IMR-90 (cell line): ENCODE data around the gene GMPPB. TPM values are rescaled to one million over a fixed set of nuclear protein-coding genes. Genes with fewer than 3 reads are reported as not detected.

Experiments
- ATAC-seq: fragments of 200-7000 bp; cut with Tn5 transposase; 2 replicates; pipeline ENCODE4 v1.9.1; 2020; ENCODE audit warnings: low read depth, mild to moderate bottlenecking, moderate library complexity
- BruUV-seq: library from RNA; stranded (reverse); fragments of 400-500 nt; replicated peaks from 2 replicates; lab custom pipeline; 2021; lab: Mats Ljungman, UMichigan
- CTCF ChIA-PET: fragments of 300-600 bp; formaldehyde crosslinking; extraction: SDS; loops from one replicate; lab custom pipeline; 2021; ENCODE audit warnings: antibody characterized with exemption; lab: Yijun Ruan, JAX
- POLR2A ChIA-PET: fragments of 300-600 bp; sonication (Branson Sonifier 250); formaldehyde crosslinking; loops from one replicate; lab custom pipeline; 2022; ENCODE audit warnings: antibody characterized with exemption; ENCODE audit not compliant: unreplicated experiment; lab: Charles Lee
- DNase-seq: peaks from one replicate; pipeline ENCODE4 v3.0.0; 2013
- H2AFZ ChIP-seq: replicated peaks from 2 replicates; pipeline ENCODE3; 2013; ENCODE audit warnings: low read length, mild to moderate bottlenecking; ENCODE audit not compliant: poor library complexity
- H2AK5ac ChIP-seq: 2 replicates; pipeline ENCODE4 v1.6.1; 2013; ENCODE audit warnings: low read depth, low read length, inconsistent platforms
- H2AK9ac ChIP-seq: replicated peaks from 2 replicates; pipeline ENCODE3; 2013; ENCODE audit warnings: mild to moderate bottlenecking, low read depth, low read length, moderate library complexity; ENCODE audit not compliant: poor library complexity
- H2BK120ac ChIP-seq: 2 replicates; pipeline ENCODE4 v1.6.1; 2013; ENCODE audit warnings: low read depth, low read length, inconsistent platforms
- H2BK15ac ChIP-seq: 3 replicates; pipeline ENCODE4 v1.6.1; 2013; ENCODE audit warnings: low read depth, low read length, inconsistent platforms
- H2BK20ac ChIP-seq: 2 replicates; pipeline ENCODE4 v1.6.1; 2013; ENCODE audit warnings: low read depth, mild to moderate bottlenecking, inconsistent platforms, low read length, moderate library complexity
- H2BK5ac ChIP-seq: 2 replicates; pipeline ENCODE4 v1.6.1; 2013; ENCODE audit warnings: mild to moderate bottlenecking, low read depth, low read length, inconsistent platforms; ENCODE audit not compliant: poor library complexity, severe bottlenecking
- H3K14ac ChIP-seq: replicated peaks from 2 replicates; pipeline ENCODE4 v1.6.1; 2013; ENCODE audit warnings: low read depth, low read length, inconsistent platforms
- H3K18ac ChIP-seq: 2 replicates; pipeline ENCODE4 v1.6.1; 2013; ENCODE audit warnings: low read depth, low read length, control low read depth
- H3K23ac ChIP-seq: 2 replicates; pipeline ENCODE4 v1.6.1; 2013; ENCODE audit warnings: low read depth, low read length, inconsistent platforms
- H3K27ac ChIP-seq: 2 replicates; pipeline ENCODE4 v1.5.1; 2013; ENCODE audit warnings: mild to moderate bottlenecking, control low read depth, low read length; ENCODE audit not compliant: insufficient read depth
- H3K27me3 ChIP-seq: 2 replicates; pipeline ENCODE4 v1.6.1; 2013; ENCODE audit warnings: low read length; ENCODE audit not compliant: control insufficient read depth, insufficient read depth
- H3K36me3 ChIP-seq: 2 replicates; pipeline ENCODE4 v1.6.1; 2013; ENCODE audit warnings: low read length, mixed read lengths; ENCODE audit not compliant: control insufficient read depth, insufficient read depth
- H3K4ac ChIP-seq: 2 replicates; pipeline ENCODE4 v1.6.1; 2013; ENCODE audit warnings: low read depth, low read length, inconsistent platforms
- H3K4me1 ChIP-seq: 2 replicates; pipeline ENCODE4 v1.6.1; 2013; ENCODE audit warnings: low read length, mixed read lengths; ENCODE audit not compliant: control insufficient read depth, insufficient read depth
- H3K4me2 ChIP-seq: 2 replicates; pipeline ENCODE4 v1.6.1; 2013; ENCODE audit warnings: low read depth, mild to moderate bottlenecking, control low read depth, low read length, moderate library complexity
- H3K4me3 ChIP-seq: 2 replicates; pipeline ENCODE4 v1.5.1; 2013; ENCODE audit warnings: low read depth, mild to moderate bottlenecking, control low read depth, low read length, moderate library complexity; ENCODE audit not compliant: insufficient read depth
- H3K56ac ChIP-seq: 2 replicates; pipeline ENCODE4 v1.6.1; 2013; ENCODE audit warnings: low read length, inconsistent platforms; ENCODE audit not compliant: insufficient read depth; ENCODE audit errors: extremely low read depth
- H3K79me1 ChIP-seq, 2 experiments: 2 replicates each; pipeline ENCODE4 v1.6.1; 2013; ENCODE audit warnings: low read length in 2 of 2, inconsistent platforms in 1 of 2, low read depth in 1 of 2
- H3K9ac ChIP-seq: 2 replicates; pipeline ENCODE4 v1.6.1; 2013; ENCODE audit warnings: low read depth, low read length, control low read depth
- H3K9me1 ChIP-seq: 2 replicates; pipeline ENCODE4 v1.6.1; 2013; ENCODE audit warnings: low read length, inconsistent platforms; ENCODE audit not compliant: insufficient read depth
- H3K9me3 ChIP-seq: 2 replicates; pipeline ENCODE4 v1.6.1; 2013; ENCODE audit warnings: low read length; ENCODE audit not compliant: control insufficient read depth, insufficient read depth
- H4K20me1 ChIP-seq: 2 replicates; pipeline ENCODE4 v1.6.1; 2013; ENCODE audit warnings: low read length, inconsistent platforms; ENCODE audit not compliant: insufficient read depth
- H4K5ac ChIP-seq: 2 replicates; pipeline ENCODE4 v1.6.1; 2013; ENCODE audit warnings: mild to moderate bottlenecking, low read depth, low read length, control low read depth
- H4K8ac ChIP-seq, 2 experiments: 2 replicates each; pipeline ENCODE4 v1.6.1; 2013; ENCODE audit warnings: low read depth in 2 of 2, low read length in 2 of 2, control low read depth in 1 of 2, inconsistent platforms in 1 of 2
- H4K91ac ChIP-seq: 2 replicates; pipeline ENCODE4 v1.6.1; 2013; ENCODE audit warnings: low read depth, low read length, inconsistent platforms; ENCODE audit not compliant: insufficient read depth
- BHLHE40 ChIP-seq: fragments of 150-350 bp; IDR thresholded peaks from 2 replicates; pipeline ENCODE4 v1.6.1; 2016; ENCODE audit warnings: mild to moderate bottlenecking, low read depth, low read length
- CHD1 ChIP-seq: IDR thresholded peaks from 2 replicates; pipeline ENCODE4 v1.6.1; 2012; ENCODE audit warnings: low read depth, low read length, improper control_type of control experiment
- FOS ChIP-seq: fragments of 150-350 bp; IDR thresholded peaks from 2 replicates; pipeline ENCODE4 v1.6.1; 2016; ENCODE audit warnings: low read depth, low read length
- MXI1 ChIP-seq: IDR thresholded peaks from 2 replicates; pipeline ENCODE4 v1.6.1; 2012; ENCODE audit warnings: low read depth, mild to moderate bottlenecking, low read length, moderate library complexity, borderline replicate concordance
- NFE2L2 ChIP-seq: fragments of 150-350 bp; IDR thresholded peaks from 2 replicates; pipeline ENCODE4 v1.6.1; 2016; ENCODE audit warnings: low read depth, mild to moderate bottlenecking, low read length
- RAD21 ChIP-seq: IDR thresholded peaks from 2 replicates; pipeline ENCODE4 v1.6.1; 2012; ENCODE audit warnings: low read length, improper control_type of control experiment
- RCOR1 ChIP-seq: IDR thresholded peaks from 2 replicates; pipeline ENCODE4 v1.6.1; 2012; ENCODE audit warnings: mild to moderate bottlenecking, low read length, improper control_type of control experiment; ENCODE audit not compliant: insufficient replicate concordance
- RFX5 ChIP-seq: IDR thresholded peaks from 2 replicates; pipeline ENCODE4 v1.8.0; 2012; ENCODE audit warnings: low read depth, mild to moderate bottlenecking, low read length, moderate library complexity
- SMC3 ChIP-seq: fragments of 150-350 bp; IDR thresholded peaks from 2 replicates; pipeline ENCODE4 v1.6.1; 2016; ENCODE audit warnings: low read depth, mild to moderate bottlenecking, antibody characterized with exemption, low read length, moderate library complexity
- WGBS, 2 experiments: methylation state at CpG; one replicate each; pipeline versions ENCODE4 v1.1.5 to v1.1.7; 2013; ENCODE audit warnings: missing lambda C conversion rate in 2 of 2; ENCODE audit not compliant: insufficient read length in 1 of 2; ENCODE audit errors: extremely low coverage in 2 of 2; 5-methylcytosine and 5-hydroxymethylcytosine counted together
- dilution Hi-C: fragments of 300-500 bp; cut with HindIII; formaldehyde crosslinking; loops from one replicate; pipeline ENCODE4 v1.14.3; 2018; ENCODE audit warnings: low sequenced_read_pairs; ENCODE audit not compliant: unreplicated experiment
- in situ Hi-C: fragments of 300-500 bp; cut with MboI; formaldehyde crosslinking; loops from 3 replicates; pipeline ENCODE4 v1.14.3; 2019; ENCODE audit warnings: low sequenced_read_pairs, inconsistent platforms, mixed read lengths
- intact Hi-C: fragments of 100-400 bp; cut with micrococcal nuclease; formaldehyde crosslinking; loops from 2 replicates; pipeline ENCODE4 v1.10.0; 2022
- polyA plus RNA-seq, 3 experiments: library from polyadenylated mRNA; depleted of rRNA; stranded (reverse); fragments of >200 nt; gene quantifications; 2 replicates each; pipeline ENCODE4 v1.2.3, GENCODE V29; 2012; ENCODE audit warnings: low replicate concordance in 1 of 3
- total RNA-seq: library from RNA; depleted of rRNA; stranded (reverse); fragments of >200 nt; gene quantifications from 2 replicates; pipeline ENCODE4 v1.2.3, GENCODE V29; 2012
- TF ChIP-seq, protein P1 (sequence below): fragments of 150-350 bp; IDR thresholded peaks from 2 replicates; pipeline ENCODE4 v1.6.1; 2016; ENCODE audit warnings: low read depth, mild to moderate bottlenecking, low read length, moderate library complexity, borderline replicate concordance
- TF ChIP-seq, protein P2 (sequence below): fragments of 150-350 bp; IDR thresholded peaks from 2 replicates; pipeline ENCODE4 v1.6.1; 2017; ENCODE audit warnings: mild to moderate bottlenecking, antibody characterized with exemption, low read length, low read depth

Gene GMPPB
- total and polyA plus RNA-seq, 2 of the 4 experiments (the other 2 are of a cell fraction): 27.9 to 37.3 TPM

DNA sequence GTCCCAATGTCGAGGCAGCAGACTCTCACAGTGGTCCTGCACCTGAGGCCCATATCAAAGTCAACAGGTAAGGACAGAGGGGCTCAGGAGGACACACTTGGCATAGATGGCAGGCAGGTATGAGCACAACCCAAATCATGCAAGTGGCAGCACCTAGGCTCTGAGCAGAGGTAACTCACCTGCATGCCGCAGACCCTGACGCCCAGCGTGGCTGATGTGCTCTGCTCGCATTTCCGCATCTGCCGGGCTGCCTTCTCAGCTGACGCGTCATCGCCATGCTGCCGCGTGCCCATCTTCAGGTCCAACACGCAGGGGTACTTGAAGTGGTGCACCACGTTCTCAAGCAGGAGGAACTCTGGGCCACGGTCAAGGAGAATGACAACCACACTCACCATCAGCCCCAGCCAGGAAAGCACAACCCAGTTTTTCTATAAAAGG lies 4.2 kb upstream of the GMPPB start:
- H3K4ac ChIP-seq: no peak overlapping the region
- H3K9me1 ChIP-seq: 0 out of 2 replicates have a peak, but pooled peaks cover 5% of the 10 kb centered on the region
- no peak overlapping the region for H2AK9ac ChIP-seq
- ChIA-PET CTCF (no interaction called here), POLR2A (no interaction called here)
- H2AK5ac ChIP-seq: no peak overlapping the region
- intact Hi-C loops (no loop called here), in situ Hi-C loops (no loop called here), dilution Hi-C loops (no loop called here)
- no peak overlapping the region for H3K9ac ChIP-seq
- no peak overlapping the region for H4K91ac ChIP-seq
- ATAC-seq (no peak), DNase-seq (no peak)
- no peak overlapping the region for H3K56ac ChIP-seq
- H2BK120ac ChIP-seq: no peak overlapping the region
- peaks cover 7% of the 10 kb centered on the region for H3K4me1 ChIP-seq
- H3K27me3 ChIP-seq: no peaks in the 10 kb centered on the region
- no peak overlapping the region for H3K23ac ChIP-seq
- no peak overlapping the region for H2BK5ac ChIP-seq
- peaks cover 2% of the 10 kb centered on the region; the same call in 1 of the 2 replicates for H4K20me1 ChIP-seq
- no peak overlapping the region for H3K18ac ChIP-seq
- no peak overlapping the region for H2BK20ac ChIP-seq
- no peak overlapping the region for H3K14ac ChIP-seq
- no peak overlapping the region for H4K8ac ChIP-seq
- H3K79me1 ChIP-seq: peaks cover 12 to 23% of the 10 kb centered on the region in 2 experiments
- H3K9me3 ChIP-seq: no peaks in the 10 kb centered on the region
- TF ChIP-seq SMC3: no peak
- TF ChIP-seq NFE2L2: no peak
- TF ChIP-seq, protein P1, sequence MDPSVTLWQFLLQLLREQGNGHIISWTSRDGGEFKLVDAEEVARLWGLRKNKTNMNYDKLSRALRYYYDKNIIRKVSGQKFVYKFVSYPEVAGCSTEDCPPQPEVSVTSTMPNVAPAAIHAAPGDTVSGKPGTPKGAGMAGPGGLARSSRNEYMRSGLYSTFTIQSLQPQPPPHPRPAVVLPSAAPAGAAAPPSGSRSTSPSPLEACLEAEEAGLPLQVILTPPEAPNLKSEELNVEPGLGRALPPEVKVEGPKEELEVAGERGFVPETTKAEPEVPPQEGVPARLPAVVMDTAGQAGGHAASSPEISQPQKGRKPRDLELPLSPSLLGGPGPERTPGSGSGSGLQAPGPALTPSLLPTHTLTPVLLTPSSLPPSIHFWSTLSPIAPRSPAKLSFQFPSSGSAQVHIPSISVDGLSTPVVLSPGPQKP: no peak
- no peak for TF ChIP-seq BHLHE40
- TF ChIP-seq, protein P2, sequence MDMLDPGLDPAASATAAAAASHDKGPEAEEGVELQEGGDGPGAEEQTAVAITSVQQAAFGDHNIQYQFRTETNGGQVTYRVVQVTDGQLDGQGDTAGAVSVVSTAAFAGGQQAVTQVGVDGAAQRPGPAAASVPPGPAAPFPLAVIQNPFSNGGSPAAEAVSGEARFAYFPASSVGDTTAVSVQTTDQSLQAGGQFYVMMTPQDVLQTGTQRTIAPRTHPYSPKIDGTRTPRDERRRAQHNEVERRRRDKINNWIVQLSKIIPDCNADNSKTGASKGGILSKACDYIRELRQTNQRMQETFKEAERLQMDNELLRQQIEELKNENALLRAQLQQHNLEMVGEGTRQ: no peak
- no peak for TF ChIP-seq CHD1
- no peak for TF ChIP-seq RCOR1
- no peak for TF ChIP-seq MXI1
- no peak for TF ChIP-seq RFX5
- TF ChIP-seq FOS: no peak
- no peak for TF ChIP-seq RAD21
- no peak overlapping the region for H3K27ac ChIP-seq
- BruUV-seq: no TSS peak
- H2AFZ ChIP-seq: no peak overlapping the region
- no peak overlapping the region for H2BK15ac ChIP-seq
- H3K4me3 ChIP-seq: no peak overlapping the region
- H3K4me2 ChIP-seq: no peak overlapping the region
- H3K36me3 ChIP-seq: peaks cover 46% of the 10 kb centered on the region
- no peak overlapping the region for H4K5ac ChIP-seq
- WGBS, 2 experiments: 92% methylated on average over 7 of the region's 15 CpGs; no CpG with 5 or more reads in 1 of the 2 experiments
